Sigmoid colon (tissue), 7 donors: Measurements from ENCODE around the gene TRMT2B. TPM values are rescaled to one million over a fixed set of nuclear protein-coding genes. Genes with fewer than 3 reads are reported as not detected.

Source experiments
- DNase-seq: peaks from one replicate; pipeline ENCODE4 v3.0.0-alpha.2; 2019
- H3K27ac ChIP-seq, 4 donors: fragments of 200-600 bp; sonication (generic); one replicate each; pipeline ENCODE4 v1.5.1; 2016 to 2019; ENCODE audit warnings: mild to moderate bottlenecking in 1 of 4
- H3K27me3 ChIP-seq, 3 donors: fragments of 200-600 bp; sonication (generic); one replicate each; pipeline ENCODE4 v1.5.1; 2019; ENCODE audit warnings: mild to moderate bottlenecking in 1 of 3
- H3K36me3 ChIP-seq, 4 donors: fragments of 200-600 bp; sonication (generic); one replicate each; pipeline ENCODE4 v1.5.1; 2016 to 2019
- H3K4me1 ChIP-seq, 4 donors: fragments of 200-600 bp; sonication (generic); one replicate each; pipeline ENCODE4 v1.5.1; 2017 to 2019
- H3K4me3 ChIP-seq, 4 donors: fragments of 200-600 bp; sonication (generic); one replicate each; pipeline ENCODE4 v1.5.1; 2017 to 2019; ENCODE audit warnings: mild to moderate bottlenecking in 2 of 4, moderate library complexity in 1 of 4
- H3K9me3 ChIP-seq, 4 donors: fragments of 200-600 bp in 3 of 4; sonication (generic) in 3 of 4; one replicate each; pipeline versions ENCODE4 v1.5.1 to v1.6.1; 2013 to 2019
- EP300 ChIP-seq, 4 donors: sonication (generic); formaldehyde crosslinking; IDR thresholded peaks; one replicate each; pipeline ENCODE4 v1.6.1; 2017; ENCODE audit warnings: antibody characterized with exemption in 4 of 4
- POLR2A ChIP-seq, 2 donors: fragments of 450-650 bp; IDR thresholded peaks; one replicate each; pipeline ENCODE4 v1.6.1; 2016; ENCODE audit warnings: antibody characterized with exemption in 2 of 2, mild to moderate bottlenecking in 2 of 2, moderate library complexity in 2 of 2
- POLR2AphosphoS5 ChIP-seq, 4 donors: sonication (generic); formaldehyde crosslinking; IDR thresholded peaks; one replicate each; pipeline ENCODE4 v1.6.1; 2017; ENCODE audit warnings: antibody characterized with exemption in 4 of 4
- WGBS, 2 donors: extraction: QIAGEN DNeasy Blood & Tissue Kit; methylation state at CpG; one replicate each; pipeline ENCODE4 v1.1.7; 2013; 5-methylcytosine and 5-hydroxymethylcytosine counted together
- intact Hi-C: fragments of 100-400 bp; cut with DNase I; formaldehyde crosslinking; loops from one replicate; pipeline ENCODE4 v1.15.1; 2023
- polyA plus RNA-seq, 3 donors: library from polyadenylated mRNA; stranded (reverse); fragments of 200-250 nt; gene quantifications; one replicate each; pipeline ENCODE4 v1.2.3, GENCODE V29; 2013
- total RNA-seq, 4 donors: library from RNA; depleted of rRNA; stranded (reverse); fragments of >200 nt; gene quantifications; one replicate each; pipeline ENCODE4 v1.1.0, GENCODE V29; 2016
- TF ChIP-seq, protein P1 (sequence below), 4 experiments: fragments of 450-650 bp in 3 of 4; fragments of 200-600 bp in 1 of 4; IDR thresholded peaks; one replicate each; pipeline ENCODE4 v1.5.1; 2016 to 2019; ENCODE audit warnings: antibody characterized with exemption in 4 of 4, mild to moderate bottlenecking in 3 of 4, moderate library complexity in 2 of 4
- donor health status: healthy with polysubstance abuse.
- donor health status: Bipolar disorder and iron deficiency.
- donor health status: healthy.

The TRMT2B gene
- total and polyA plus RNA-seq, 7 donors, result 9.6 to 20.1 (median 13.9) TPM

DNA sequence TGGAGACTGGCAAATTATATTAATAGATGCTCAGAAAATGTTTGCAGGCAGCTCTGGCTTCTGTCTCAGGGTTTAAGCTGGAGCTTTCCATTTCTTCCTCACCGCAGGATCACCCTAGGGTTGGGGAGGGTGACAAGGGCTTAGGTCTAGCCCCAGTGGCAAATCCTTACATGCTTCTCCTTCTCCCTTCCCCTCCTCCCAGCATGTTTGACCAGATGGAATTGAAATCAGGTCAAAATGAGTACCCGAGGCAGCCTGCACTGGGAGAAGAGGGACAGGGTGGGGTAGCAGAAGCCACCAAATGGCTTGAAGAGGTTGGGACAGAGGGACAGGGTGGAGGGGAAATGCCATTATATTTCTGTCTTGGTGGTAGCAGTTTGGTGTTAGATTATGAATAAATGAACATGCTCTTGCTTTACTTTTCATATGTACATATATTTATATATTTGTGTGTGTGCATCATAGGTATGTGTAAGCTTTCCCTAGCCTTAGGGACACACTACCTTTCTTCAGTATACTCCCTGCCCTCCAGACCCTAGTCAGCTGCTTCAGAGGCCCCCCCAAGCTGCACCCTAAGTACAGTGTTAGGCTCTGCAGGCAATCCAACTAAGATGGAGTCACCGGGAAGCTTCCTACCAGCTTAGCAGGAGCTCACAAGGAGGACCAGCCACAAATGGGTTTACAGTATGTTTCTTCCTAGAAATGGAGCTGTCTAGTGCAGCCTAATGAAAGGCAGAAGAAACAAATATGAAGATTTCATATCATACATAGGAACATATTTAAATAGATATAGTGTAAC, 28.6 kb upstream of the TRMT2B start:
- H3K4me1 ChIP-seq, result peaks cover 0 to 14% (median 4%) of the 10 kb centered on the region in 4 donors
- H3K4me3 ChIP-seq, result peak overlapping the region; percentile 50 to 60 (median 56)
- intact Hi-C loops, result no loop called here
- TF ChIP-seq EP300 (IDR thresholded peaks at IDR 0.05) (no peak), POLR2A (IDR thresholded peaks at IDR 0.05) (no peak), POLR2AphosphoS5 (IDR thresholded peaks at IDR 0.05) (no peak)
- TF ChIP-seq, protein P1, sequence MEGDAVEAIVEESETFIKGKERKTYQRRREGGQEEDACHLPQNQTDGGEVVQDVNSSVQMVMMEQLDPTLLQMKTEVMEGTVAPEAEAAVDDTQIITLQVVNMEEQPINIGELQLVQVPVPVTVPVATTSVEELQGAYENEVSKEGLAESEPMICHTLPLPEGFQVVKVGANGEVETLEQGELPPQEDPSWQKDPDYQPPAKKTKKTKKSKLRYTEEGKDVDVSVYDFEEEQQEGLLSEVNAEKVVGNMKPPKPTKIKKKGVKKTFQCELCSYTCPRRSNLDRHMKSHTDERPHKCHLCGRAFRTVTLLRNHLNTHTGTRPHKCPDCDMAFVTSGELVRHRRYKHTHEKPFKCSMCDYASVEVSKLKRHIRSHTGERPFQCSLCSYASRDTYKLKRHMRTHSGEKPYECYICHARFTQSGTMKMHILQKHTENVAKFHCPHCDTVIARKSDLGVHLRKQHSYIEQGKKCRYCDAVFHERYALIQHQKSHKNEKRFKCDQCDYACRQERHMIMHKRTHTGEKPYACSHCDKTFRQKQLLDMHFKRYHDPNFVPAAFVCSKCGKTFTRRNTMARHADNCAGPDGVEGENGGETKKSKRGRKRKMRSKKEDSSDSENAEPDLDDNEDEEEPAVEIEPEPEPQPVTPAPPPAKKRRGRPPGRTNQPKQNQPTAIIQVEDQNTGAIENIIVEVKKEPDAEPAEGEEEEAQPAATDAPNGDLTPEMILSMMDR (IDR thresholded peaks at IDR 0.05), result no peak
- no peaks in the 10 kb centered on the region for H3K9me3 ChIP-seq
- H3K27me3 ChIP-seq, result peaks cover 0 to 4% (median 0%) of the 10 kb centered on the region in 3 donors
- H3K36me3 ChIP-seq, result no peaks in the 10 kb centered on the region
- WGBS, 2 donors, result 73 to 80% methylated on average over 3 of the region's 3 CpGs
- H3K27ac ChIP-seq, result peak overlapping the region; percentile 68 to 79 (median 78)
- DNase-seq, result no peak

DNA sequence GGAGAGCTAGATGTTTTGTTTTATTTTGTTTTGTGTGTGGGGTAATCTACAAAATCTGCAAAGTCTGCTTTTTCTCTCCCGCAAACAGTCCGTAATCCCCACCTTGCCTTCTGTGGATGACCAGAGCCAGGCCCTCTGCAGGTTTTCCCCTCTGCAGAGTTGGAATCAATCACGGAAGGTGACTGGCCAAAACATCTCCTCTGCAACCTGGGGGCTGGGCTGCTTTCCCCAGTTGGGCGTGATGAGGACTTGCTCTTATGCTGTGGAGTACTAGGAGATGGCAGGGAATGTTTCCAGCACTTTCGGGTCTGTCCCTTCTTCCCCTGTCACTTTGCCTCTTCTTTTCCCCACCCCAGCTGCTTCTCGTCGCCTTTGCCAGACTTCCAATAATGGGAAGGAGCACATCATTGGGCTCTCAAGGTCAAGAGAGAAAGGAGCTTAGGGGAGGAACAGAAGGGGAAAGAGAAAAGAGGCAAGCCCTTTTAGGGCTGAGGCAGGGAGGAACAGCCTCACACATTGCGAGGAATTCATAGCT, 27.9 kb upstream of the TRMT2B start:
- WGBS, 2 donors, result 44 to 55% methylated on average over 8 of the region's 8 CpGs
- Histone ChIP-seq H3K9me3 (no peaks in the 10 kb centered on the region), H3K4me1 (peaks cover 0 to 14% (median 4%) of the 10 kb centered on the region in 4 donors), H3K4me3 (peak overlapping the region; percentile 50 to 60 (median 56)), H3K36me3 (no peaks in the 10 kb centered on the region), H3K27ac (peak overlapping the region; percentile 68 to 79 (median 78)), H3K27me3 (peaks cover 0 to 4% (median 0%) of the 10 kb centered on the region in 3 donors)
- TF ChIP-seq EP300 (IDR thresholded peaks at IDR 0.05), result no peak
- no peak for TF ChIP-seq POLR2A (IDR thresholded peaks at IDR 0.05)
- TF ChIP-seq, protein P1 (IDR thresholded peaks at IDR 0.05), result no peak
- TF ChIP-seq POLR2AphosphoS5 (IDR thresholded peaks at IDR 0.05), result no peak
- DNase-seq, result no peak
- intact Hi-C loops, result loop anchor here (5.0 kb wide), 1 partner anchor 127 kb away; no protein-coding TSS in a partner anchor

DNA sequence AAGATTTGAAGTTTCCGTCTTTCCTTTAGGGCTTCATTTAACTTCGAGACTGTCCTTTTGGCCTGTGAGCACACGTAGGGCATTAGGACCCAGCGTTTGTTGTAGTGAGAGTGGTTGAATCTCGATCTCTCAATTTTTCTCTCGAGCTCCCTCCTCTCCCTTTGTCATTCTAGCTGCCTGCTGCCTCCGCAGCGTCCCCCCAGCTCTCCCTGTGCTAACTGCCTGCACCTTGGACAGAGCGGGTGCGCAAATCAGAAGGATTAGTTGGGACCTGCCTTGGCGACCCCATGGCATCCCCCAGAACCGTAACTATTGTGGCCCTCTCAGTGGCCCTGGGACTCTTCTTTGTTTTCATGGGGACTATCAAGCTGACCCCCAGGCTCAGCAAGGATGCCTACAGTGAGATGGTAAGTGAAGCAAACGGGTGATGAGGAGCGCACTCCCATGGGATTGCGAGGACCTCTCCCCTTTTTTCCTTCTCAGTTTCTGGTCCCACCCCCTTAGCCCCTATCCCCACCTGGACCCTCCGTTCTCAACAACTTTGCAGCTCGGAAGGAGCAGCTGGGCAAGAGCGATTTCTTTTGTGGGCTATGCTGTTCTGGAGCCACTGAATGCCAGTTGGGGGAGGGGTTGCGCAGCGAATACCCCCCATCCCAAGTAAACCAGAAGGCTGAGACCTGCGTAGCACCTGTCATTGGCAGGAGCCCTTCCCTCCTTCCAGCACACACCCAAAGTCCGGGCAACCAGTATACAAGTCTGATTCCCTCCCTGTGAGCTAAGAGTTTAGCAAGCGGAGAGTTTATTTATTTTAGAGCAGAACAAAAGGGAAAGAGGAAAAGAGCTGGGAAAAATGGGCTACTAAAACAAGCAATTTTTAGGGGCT, 27.0 kb upstream of the TRMT2B start, which contains the start of gene TMEM35A:
Gene TMEM35A, plus strand, starts transcription at position 164 of the 883 bp plus-strand sequence. Its CDS starts 124 bp downstream, at position 288.
- 1 to 6% methylated on average over 23 of the region's 23 CpGs for WGBS, 2 donors
- TF ChIP-seq POLR2A (IDR thresholded peaks at IDR 0.05) (peak in 1 of 2 donors; percentile 21), EP300 (IDR thresholded peaks at IDR 0.05) (no peak), POLR2AphosphoS5 (IDR thresholded peaks at IDR 0.05) (peak; percentile 29 to 77 (median 62))
- TF ChIP-seq, protein P1 (IDR thresholded peaks at IDR 0.05), result no peak
- Histone ChIP-seq H3K27ac (peak within 1 kb of the TSS; percentile 68 to 79 (median 78)), H3K27me3 (peaks cover 0 to 4% (median 0%) of the 10 kb centered on the region in 3 donors), H3K36me3 (no peaks in the 10 kb centered on the region), H3K4me3 (peak within 1 kb of the TSS; percentile 50 to 60 (median 56)), H3K9me3 (no peaks in the 10 kb centered on the region), H3K4me1 (peaks cover 0 to 14% (median 4%) of the 10 kb centered on the region in 4 donors)
- intact Hi-C loops, result loop anchor here (5.0 kb wide), 1 partner anchor 128 kb away; no protein-coding TSS in a partner anchor
- no peak for DNase-seq

DNA sequence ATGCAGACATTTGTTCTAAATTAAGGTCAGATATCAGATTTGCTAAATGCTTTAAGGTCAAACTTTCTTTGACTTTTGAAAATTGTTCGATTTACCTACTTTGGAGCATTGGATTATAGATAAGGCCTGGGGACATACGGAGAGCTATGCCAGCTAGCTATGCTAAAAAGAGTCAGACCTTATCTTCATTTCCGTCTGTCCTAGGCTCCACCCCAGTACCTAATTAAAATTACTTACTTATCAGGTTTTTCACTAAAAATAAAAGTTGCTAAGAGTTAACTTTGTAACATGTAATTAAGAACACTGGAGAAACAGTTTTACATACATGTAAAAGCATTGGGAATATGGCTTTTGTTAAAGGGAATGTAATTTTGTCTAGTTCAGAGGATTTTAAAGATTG, 19.7 kb upstream of the TRMT2B start:
- no peak for DNase-seq
- Histone ChIP-seq H3K27me3 (no peaks in the 10 kb centered on the region), H3K27ac (no peak overlapping the region), H3K9me3 (no peaks in the 10 kb centered on the region), H3K4me3 (no peak overlapping the region), H3K4me1 (no peaks in the 10 kb centered on the region), H3K36me3 (no peaks in the 10 kb centered on the region)
- TF ChIP-seq POLR2AphosphoS5 (IDR thresholded peaks at IDR 0.05) (no peak), EP300 (IDR thresholded peaks at IDR 0.05) (no peak), POLR2A (IDR thresholded peaks at IDR 0.05) (no peak)
- TF ChIP-seq, protein P1 (IDR thresholded peaks at IDR 0.05), result no peak
- intact Hi-C loops, result no loop called here
- 81 to 86% methylated on average over 3 of the region's 3 CpGs for WGBS, 2 donors
